K562 (cell line): ENCODE data around the gene ZBTB32. TPM values are rescaled to one million over a fixed set of nuclear protein-coding genes. Genes with fewer than 3 reads are reported as not detected.

Experiments
- ATAC-seq: fragments of 200-7000 bp; cut with Tn5 transposase; 3 replicates; pipeline ENCODE4 v1.9.1; 2020; ENCODE audit warnings: moderate library complexity
- BruUV-seq: library from RNA; stranded (reverse); fragments of 400-500 nt; replicated peaks from 2 replicates; lab custom pipeline; 2021; lab: Mats Ljungman, UMichigan
- CTCF ChIA-PET: fragments of 300-600 bp; formaldehyde crosslinking; extraction: SDS; loops from one replicate; lab custom pipeline; 2021; ENCODE audit warnings: low intra/inter-chr PET ratio; lab: Yijun Ruan, JAX
- POLR2A ChIA-PET: fragments of 300-600, 350-650 bp; sonication (Branson Sonifier 250); formaldehyde crosslinking; extraction: SDS; loops from one replicate; lab custom pipeline; 2021; ENCODE audit warnings: antibody characterized with exemption, inconsistent platforms; lab: Yijun Ruan, JAX
- DNase-seq, 4 experiments: peaks; one replicate each; pipeline versions ENCODE4 v3.0.0 to v3.0.0-alpha.2; 2011 to 2018; ENCODE audit warnings: low spot score in 3 of 4, mixed read lengths in 3 of 4; ENCODE audit errors: extremely low read depth in 1 of 4
- FAIRE-seq: peaks from 2 replicates; lab custom pipeline; 2011; peaks lifted over from hg19 to GRCh38; lab: Jason Lieb, UNC
- H2AFZ ChIP-seq: 2 replicates; pipeline ENCODE4 v1.6.0; 2011; ENCODE audit warnings: low read depth, low read length, control low read depth, inconsistent platforms
- H3K27ac ChIP-seq: fragments of 200-600 bp; 3 replicates; pipeline ENCODE4 v1.8.0; 2011; ENCODE audit warnings: low read depth, mild to moderate bottlenecking, control low read depth, inconsistent platforms, low read length, moderate library complexity, mixed read lengths; ENCODE audit errors: extremely low read depth
- H3K27me3 ChIP-seq, 2 experiments: fragments of 300-600 bp in 1 of 2; 2 replicates in 1 of 2; 3 replicates in 1 of 2; pipeline versions ENCODE4 v1.6.0 to v1.8.0; 2011; ENCODE audit warnings: inconsistent platforms in 2 of 2, low read length in 2 of 2, mild to moderate bottlenecking in 1 of 2, mixed read lengths in 1 of 2, moderate library complexity in 1 of 2; ENCODE audit not compliant: control insufficient read depth in 2 of 2, insufficient read depth in 2 of 2
- H3K36me3 ChIP-seq: fragments of 300-600 bp; 3 replicates; pipeline ENCODE4 v1.8.0; 2011; ENCODE audit warnings: mild to moderate bottlenecking, low read length, inconsistent platforms; ENCODE audit not compliant: control insufficient read depth, insufficient read depth
- H3K4me1 ChIP-seq, 2 experiments: fragments of 200-600 bp in 1 of 2; replicated peaks in 1 of 2; 2 replicates in 1 of 2; 3 replicates in 1 of 2; pipeline versions ENCODE4 v1.5.1 to v1.8.0; 2011; ENCODE audit warnings: inconsistent platforms in 2 of 2, low read length in 2 of 2, mild to moderate bottlenecking in 1 of 2, mixed read lengths in 1 of 2, moderate library complexity in 1 of 2; ENCODE audit not compliant: control insufficient read depth in 2 of 2, insufficient read depth in 2 of 2
- H3K4me2 ChIP-seq: 2 replicates; pipeline ENCODE4 v1.6.1; 2011; ENCODE audit warnings: low read length, control low read depth, inconsistent platforms, mixed read lengths; ENCODE audit not compliant: insufficient read depth
- H3K4me3 ChIP-seq: fragments of 200-600 bp; sonication (generic), shearing (Covaris generic); 2 replicates; pipeline ENCODE4 v1.5.1; 2016; ENCODE audit warnings: control low read depth, inconsistent platforms
- H3K79me2 ChIP-seq: fragments of 200-600 bp; 3 replicates; pipeline ENCODE4 v1.8.0; 2011; ENCODE audit warnings: low read length, inconsistent platforms; ENCODE audit not compliant: control insufficient read depth, insufficient read depth
- H3K9ac ChIP-seq, 2 experiments: 2 replicates each; pipeline versions ENCODE4 v1.6.0 to v1.6.1; 2011; ENCODE audit warnings: low read depth in 2 of 2, low read length in 2 of 2, control low read depth in 1 of 2, inconsistent platforms in 1 of 2, mild to moderate bottlenecking in 1 of 2, mixed read lengths in 1 of 2; ENCODE audit not compliant: insufficient read depth in 1 of 2
- H3K9me1 ChIP-seq: one replicate; pipeline ENCODE4 v1.6.0; 2011; ENCODE audit warnings: inconsistent platforms, mild to moderate bottlenecking, low read length, moderate library complexity; ENCODE audit not compliant: control insufficient read depth, insufficient read depth
- H3K9me3 ChIP-seq: replicated peaks from 2 replicates; pipeline ENCODE4 v1.5.1; 2011; ENCODE audit warnings: low read depth, low read length, inconsistent platforms; ENCODE audit not compliant: control insufficient read depth, insufficient read depth
- H4K20me1 ChIP-seq: replicated peaks from 2 replicates; pipeline ENCODE4 v1.6.1; 2011; ENCODE audit warnings: low read length, inconsistent platforms, mixed read lengths; ENCODE audit not compliant: control insufficient read depth, insufficient read depth
- POLR2G ChIP-seq: fragments of 200-400 bp; formaldehyde crosslinking; IDR thresholded peaks from 2 replicates; pipeline ENCODE4 v1.6.1; 2017; ENCODE audit warnings: low read depth, mild to moderate bottlenecking, antibody characterized with exemption, low read length, moderate library complexity
- RBFOX2 ChIP-seq: fragments of 200-400 bp; formaldehyde crosslinking; IDR thresholded peaks from 2 replicates; pipeline ENCODE4 v1.6.1; 2017; ENCODE audit warnings: low read depth, mild to moderate bottlenecking, low read length, moderate library complexity
- SNIP1 ChIP-seq: fragments of 450-650 bp; IDR thresholded peaks from 2 replicates; pipeline ENCODE4 v1.7.1; 2017; ENCODE audit warnings: low read depth, mild to moderate bottlenecking
- ZNF586 ChIP-seq: fragments of 450-650 bp; formaldehyde crosslinking; conservative IDR thresholded peaks from 2 replicates; pipeline ENCODE4 v1.4.0; 2020; ENCODE audit warnings: mild to moderate bottlenecking, moderate library complexity
- WGBS: fragments of 100-300 bp; shearing (Covaris generic); methylation state at CpG from one replicate; pipeline ENCODE4 v1.1.6; 2016; ENCODE audit warnings: low coverage, mixed read lengths; ENCODE audit not compliant: insufficient coverage; ENCODE audit errors: missing lambda C conversion rate; 5-methylcytosine and 5-hydroxymethylcytosine counted together
- in situ Hi-C: fragments of 300-500 bp; cut with MboI; formaldehyde crosslinking; loops from 4 replicates; pipeline ENCODE4 v1.15.0; 2018; ENCODE audit warnings: inconsistent platforms, mixed read lengths
- intact Hi-C: fragments of 100-400 bp; cut with micrococcal nuclease; formaldehyde crosslinking; loops from 2 replicates; pipeline ENCODE4 v1.14.2; 2022
- polyA plus RNA-seq, 8 experiments: library from polyadenylated mRNA; depleted of rRNA in 4 of 8; stranded (reverse) in 5 of 8; unstranded in 3 of 8; fragments of >200 nt; fragmentation: Nextera tagmentation in 2 of 8; fragmentation: Illumina TruSeq in 1 of 8; extraction: Ambion mirVana in 2 of 8; extraction: Trizol in 1 of 8; gene quantifications; 2 replicates each; pipeline versions ENCODE4 v1.2.1 to v1.2.3, GENCODE V29; 2011 to 2014; ENCODE audit warnings: inconsistent platforms in 1 of 8, missing spikeins in 1 of 8
- total RNA-seq, 7 experiments: library from RNA; depleted of rRNA in 6 of 7; stranded (reverse); fragments of >200 nt in 6 of 7; fragmentation: Illumina TruSeq in 2 of 7; extraction: Trizol in 2 of 7; gene quantifications; 2 replicates each; pipeline versions ENCODE4 v1.2.1 to v1.2.3, GENCODE V29; 2011 to 2021; ENCODE audit warnings: low replicate concordance in 1 of 7

Gene ZBTB32
- total and polyA plus RNA-seq, 9 of the 15 experiments (the other 6 are each of a cell fraction or from before 2014, with no cell fraction given) = 0.20 TPM; not detected in 8

DNA sequence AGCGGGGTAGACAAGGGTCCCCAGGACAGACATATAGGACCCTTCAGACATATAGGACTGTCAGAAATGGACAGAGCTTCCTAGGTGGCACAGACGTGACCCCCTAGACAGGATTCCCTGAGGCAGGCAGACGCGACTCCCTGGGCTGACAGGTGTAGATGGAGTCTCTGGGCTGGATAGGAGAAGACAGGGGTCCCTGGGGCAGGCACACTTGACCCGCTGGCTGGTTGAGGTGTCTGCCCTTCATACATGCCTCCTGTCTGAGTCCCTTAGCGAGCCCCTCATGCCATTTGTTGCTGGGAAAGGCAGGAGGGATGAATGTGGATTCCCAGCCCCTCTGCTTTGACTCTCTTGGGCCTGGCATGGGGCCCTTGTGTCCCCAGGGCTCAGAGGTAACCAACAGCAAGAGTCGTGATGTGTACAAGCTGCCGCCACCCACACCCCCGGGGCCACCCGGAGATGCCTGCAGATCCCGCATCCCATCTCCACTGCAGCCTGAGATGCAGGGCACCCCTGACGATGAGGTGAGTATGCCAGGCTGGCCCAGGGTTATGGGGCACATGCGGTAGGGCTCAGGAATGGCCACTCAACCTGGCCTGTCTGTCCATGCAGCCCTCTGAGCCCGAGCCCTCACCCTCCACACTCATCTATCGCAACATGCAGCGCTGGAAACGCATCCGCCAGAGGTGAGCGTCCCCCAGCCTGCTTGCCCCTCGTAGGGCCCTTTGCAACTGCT, 49.4 kb downstream of the ZBTB32 start:
- Histone ChIP-seq H3K9me3 (no peaks in the 10 kb centered on the region), H3K36me3 (peaks cover 23% of the 10 kb centered on the region; the same call in 1 of the 3 replicates), H3K4me1 (peaks cover 10 to 37% of the 10 kb centered on the region in 2 experiments; a peak in 4 of 5 replicates), H3K4me3 (no peak overlapping the region), H3K9ac (peak overlapping the region in 1 of 2 experiments; percentile 43; a peak in 1 of 4 replicates), H3K27ac (no peak overlapping the region), H3K79me2 (peaks cover 9% of the 10 kb centered on the region), H3K4me2 (no peak overlapping the region), H3K9me1 (no peaks in the 10 kb centered on the region), H2AFZ (no peak overlapping the region), H3K27me3 (no peaks in the 10 kb centered on the region), H4K20me1 (no peaks in the 10 kb centered on the region)
- in situ Hi-C loops (no loop called here), intact Hi-C loops (no loop called here)
- no TSS peak for BruUV-seq
- ChIA-PET CTCF (no interaction called here), POLR2A (interaction anchor here (1.2 to 1.3 kb wide), 2 partner anchors 8 to 116 kb away, joined by 3 to 7 read pairs; partner anchors contain the start of genes PSENEN and U2AF1L4)
- TF ChIP-seq RBFOX2 (peak; percentile 38; the same call in 1 of the 2 replicates), POLR2G (peak; percentile 35; the same call in 1 of the 2 replicates), ZNF586 (CRISPR knock-in tag) (no peak), SNIP1 (no peak)
- no peak for DNase-seq
- no peak for ATAC-seq
- 87% methylated on average over 18 of the region's 20 CpGs for WGBS
- FAIRE-seq = no peak
